Esophagus squamous epithelium (tissue), 5 donors: ENCODE results near the gene ZNF787. TPM values are rescaled to one million over a fixed set of nuclear protein-coding genes. Genes with fewer than 3 reads are reported as not detected.
A peak's percentile ranks its signal among the peaks of the same experiment; 100 is the strongest.

Source experiments
- DNase-seq: peaks from one replicate; lab custom pipeline; 2025; lab: John Stamatoyannopoulos, UW
- H3K27ac ChIP-seq, 4 donors: fragments of 200-600 bp; sonication (generic); one replicate each; pipeline ENCODE4 v1.5.1; 2016 to 2019; ENCODE audit warnings: mild to moderate bottlenecking in 1 of 4
- H3K27me3 ChIP-seq, 4 donors: fragments of 200-600 bp; sonication (generic); 1 replicate in 3 of 4; 2 replicates in 1 of 4; pipeline versions ENCODE4 v1.5.1 to v1.6.0; 2017 to 2021; ENCODE audit warnings: antibody characterized with exemption in 1 of 4
- H3K36me3 ChIP-seq, 3 donors: fragments of 200-600 bp; sonication (generic); one replicate each; pipeline ENCODE4 v1.5.1; 2016 to 2019
- H3K4me1 ChIP-seq, 3 donors: fragments of 200-600 bp; sonication (generic); one replicate each; pipeline ENCODE4 v1.5.1; 2017 to 2019
- H3K4me3 ChIP-seq, 4 donors: fragments of 200-600 bp; sonication (generic); 1 replicate in 3 of 4; 2 replicates in 1 of 4; pipeline ENCODE4 v1.5.1; 2016 to 2019; ENCODE audit warnings: mild to moderate bottlenecking in 2 of 4, moderate library complexity in 1 of 4
- H3K9me3 ChIP-seq, 3 donors: fragments of 200-600 bp; sonication (generic); one replicate each; pipeline ENCODE4 v1.5.1; 2016 to 2019
- POLR2A ChIP-seq, 4 donors: fragments of 450-650 bp; IDR thresholded peaks; one replicate each; pipeline ENCODE4 v1.6.1; 2017; ENCODE audit warnings: antibody characterized with exemption in 4 of 4, mild to moderate bottlenecking in 4 of 4, moderate library complexity in 3 of 4
- WGBS, 2 donors: methylation state at CpG; one replicate each; pipeline ENCODE4 v1.1.5; 2018; 5-methylcytosine and 5-hydroxymethylcytosine counted together
- intact Hi-C: fragments of 100-400 bp; cut with DNase I; formaldehyde crosslinking; loops from one replicate; pipeline ENCODE4 v1.15.0; 2022
- total RNA-seq, 4 donors: library from RNA; depleted of rRNA; stranded (reverse); fragments of >200 nt; gene quantifications; one replicate each; pipeline ENCODE4 v1.1.0, GENCODE V29; 2016
- TF ChIP-seq, protein P1 (sequence below), 6 experiments: fragments of 450-650 bp in 4 of 6; fragments of 200-600 bp in 2 of 6; sonication (generic) in 2 of 6; IDR thresholded peaks; one replicate each; pipeline ENCODE4 v1.5.1; 2016 to 2019; ENCODE audit warnings: antibody characterized with exemption in 6 of 6, mild to moderate bottlenecking in 4 of 6, moderate library complexity in 4 of 6
- donor health status: DM: yes; HTN: yes; CAD: no.

ZNF787 gene
- total RNA-seq, 4 donors from 2014 or later: 9.9 to 21.3 (median 13.1) TPM

- no peaks in the 10 kb centered on the region for H3K27me3 ChIP-seq
- H3K4me1 ChIP-seq: peaks cover 0 to 19% (median 4%) of the 10 kb centered on the region in 3 donors
- WGBS, 2 donors: 37 to 71% methylated on average over 10 of the region's 10 CpGs
- H3K4me3 ChIP-seq: no peak overlapping the region
- DNase-seq: no peak
- H3K9me3 ChIP-seq: no peaks in the 10 kb centered on the region
- TF ChIP-seq, protein P1, sequence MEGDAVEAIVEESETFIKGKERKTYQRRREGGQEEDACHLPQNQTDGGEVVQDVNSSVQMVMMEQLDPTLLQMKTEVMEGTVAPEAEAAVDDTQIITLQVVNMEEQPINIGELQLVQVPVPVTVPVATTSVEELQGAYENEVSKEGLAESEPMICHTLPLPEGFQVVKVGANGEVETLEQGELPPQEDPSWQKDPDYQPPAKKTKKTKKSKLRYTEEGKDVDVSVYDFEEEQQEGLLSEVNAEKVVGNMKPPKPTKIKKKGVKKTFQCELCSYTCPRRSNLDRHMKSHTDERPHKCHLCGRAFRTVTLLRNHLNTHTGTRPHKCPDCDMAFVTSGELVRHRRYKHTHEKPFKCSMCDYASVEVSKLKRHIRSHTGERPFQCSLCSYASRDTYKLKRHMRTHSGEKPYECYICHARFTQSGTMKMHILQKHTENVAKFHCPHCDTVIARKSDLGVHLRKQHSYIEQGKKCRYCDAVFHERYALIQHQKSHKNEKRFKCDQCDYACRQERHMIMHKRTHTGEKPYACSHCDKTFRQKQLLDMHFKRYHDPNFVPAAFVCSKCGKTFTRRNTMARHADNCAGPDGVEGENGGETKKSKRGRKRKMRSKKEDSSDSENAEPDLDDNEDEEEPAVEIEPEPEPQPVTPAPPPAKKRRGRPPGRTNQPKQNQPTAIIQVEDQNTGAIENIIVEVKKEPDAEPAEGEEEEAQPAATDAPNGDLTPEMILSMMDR (IDR thresholded peaks at IDR 0.05): no peak
- no peak for TF ChIP-seq POLR2A (IDR thresholded peaks at IDR 0.05)
- H3K27ac ChIP-seq: peak overlapping the region; percentile 16 to 68 (median 56)
- peaks cover 4 to 80% (median 5%) of the 10 kb centered on the region in 3 donors for H3K36me3 ChIP-seq
- intact Hi-C loops: no loop called here
Observed at GRCh38 chr19:56091066-56091490, 30.0 kb downstream of the ZNF787 start.

- 88 to 89% methylated on average over 5 to 6 of the region's 14 CpGs for WGBS, 2 donors
- no peak for TF ChIP-seq POLR2A (IDR thresholded peaks at IDR 0.05)
- TF ChIP-seq, protein P1 (IDR thresholded peaks at IDR 0.05): no peak
- no peaks in the 10 kb centered on the region for H3K9me3 ChIP-seq
- H3K4me1 ChIP-seq: peaks cover 0 to 25% (median 4%) of the 10 kb centered on the region in 3 donors
- intact Hi-C loops: no loop called here
- no peak for DNase-seq
- no peaks in the 10 kb centered on the region for H3K27me3 ChIP-seq
- no peak overlapping the region for H3K27ac ChIP-seq
- H3K4me3 ChIP-seq: no peak overlapping the region
- H3K36me3 ChIP-seq: peaks cover 4 to 74% (median 5%) of the 10 kb centered on the region in 3 donors
Observed at GRCh38 chr19:56089344-56089743, 31.8 kb downstream of the ZNF787 start.

- H3K4me1 ChIP-seq: peaks cover 0 to 25% (median 4%) of the 10 kb centered on the region in 3 donors
- no peak overlapping the region for H3K4me3 ChIP-seq
- 98% methylated on average over 15 of the region's 66 CpGs; no CpG with 5 or more reads in 1 of the 2 donors for WGBS, 2 donors
- no peak for DNase-seq
- TF ChIP-seq POLR2A (IDR thresholded peaks at IDR 0.05): no peak
- TF ChIP-seq, protein P1 (IDR thresholded peaks at IDR 0.05): no peak
- intact Hi-C loops: no loop called here
- no peaks in the 10 kb centered on the region for H3K9me3 ChIP-seq
- no peaks in the 10 kb centered on the region for H3K27me3 ChIP-seq
- H3K36me3 ChIP-seq: peaks cover 4 to 69% (median 5%) of the 10 kb centered on the region in 3 donors
- no peak overlapping the region for H3K27ac ChIP-seq
Observed at GRCh38 chr19:56088497-56089215, 32.4 kb downstream of the ZNF787 start.

- H3K27me3 ChIP-seq: no peaks in the 10 kb centered on the region
- no peak overlapping the region for H3K4me3 ChIP-seq
- peaks cover 0 to 25% (median 4%) of the 10 kb centered on the region in 3 donors for H3K4me1 ChIP-seq
- no peak for TF ChIP-seq POLR2A (IDR thresholded peaks at IDR 0.05)
- TF ChIP-seq, protein P1 (IDR thresholded peaks at IDR 0.05): no peak
- no peaks in the 10 kb centered on the region for H3K9me3 ChIP-seq
- DNase-seq: no peak
- no peak overlapping the region for H3K27ac ChIP-seq
- intact Hi-C loops: no loop called here
- 80 to 91% methylated on average over 1 to 25 of the region's 104 CpGs for WGBS, 2 donors
- peaks cover 4 to 62% (median 5%) of the 10 kb centered on the region in 3 donors for H3K36me3 ChIP-seq
Observed at GRCh38 chr19:56087647-56088496, 33.2 kb downstream of the ZNF787 start.
